Gastroesophageal sphincter (tissue), 4 donors: Measurements from ENCODE around the gene KCNG4. TPM values are rescaled to one million over a fixed set of nuclear protein-coding genes. Genes with fewer than 3 reads are reported as not detected.

Experiments
- ATAC-seq: fragments of 150-250 bp; one replicate; pipeline ENCODE4 v1.9.1; 2016; ENCODE audit warnings: mild to moderate bottlenecking, moderate library complexity
- H3K27ac ChIP-seq, 4 donors: fragments of 200-600 bp; sonication (generic) in 3 of 4; 1 replicate in 3 of 4; 2 replicates in 1 of 4; pipeline ENCODE4 v1.5.1; 2016 to 2019
- H3K27me3 ChIP-seq: fragments of 200-600 bp; sonication (generic); one replicate; pipeline ENCODE4 v1.5.1; 2019
- H3K36me3 ChIP-seq, 2 donors: fragments of 200-600 bp; sonication (generic); one replicate each; pipeline ENCODE4 v1.5.1; 2019; ENCODE audit warnings: control low read depth in 1 of 2
- H3K4me1 ChIP-seq, 3 donors: fragments of 200-600 bp; sonication (generic); 1 replicate in 2 of 3; 2 replicates in 1 of 3; pipeline ENCODE4 v1.5.1; 2016 to 2019; ENCODE audit warnings: control low read depth in 2 of 3
- H3K4me3 ChIP-seq, 2 donors: fragments of 200-600 bp; sonication (generic); one replicate each; pipeline ENCODE4 v1.5.1; 2019; ENCODE audit warnings: mild to moderate bottlenecking in 1 of 2, moderate library complexity in 1 of 2
- H3K9me3 ChIP-seq, 3 donors: fragments of 200-600 bp; sonication (generic); one replicate each; pipeline ENCODE4 v1.5.1; 2017 to 2019; ENCODE audit warnings: control low read depth in 2 of 3
- CTCF ChIP-seq, 4 experiments: fragments of 200-600 bp in 2 of 4; fragments of 450-650 bp in 2 of 4; sonication (generic) in 1 of 4; IDR thresholded peaks; one replicate each; pipeline ENCODE4 v1.5.1; 2017 to 2019; ENCODE audit warnings: antibody characterized with exemption in 4 of 4, mild to moderate bottlenecking in 2 of 4, moderate library complexity in 2 of 4
- EP300 ChIP-seq: sonication (generic); formaldehyde crosslinking; IDR thresholded peaks from one replicate; pipeline ENCODE4 v1.6.1; 2017; ENCODE audit warnings: antibody characterized with exemption, mild to moderate bottlenecking
- POLR2A ChIP-seq, 2 donors: fragments of 450-650 bp; IDR thresholded peaks; one replicate each; pipeline ENCODE4 v1.6.1; 2017; ENCODE audit warnings: antibody characterized with exemption in 2 of 2, mild to moderate bottlenecking in 2 of 2, moderate library complexity in 1 of 2
- POLR2AphosphoS5 ChIP-seq: sonication (generic); formaldehyde crosslinking; IDR thresholded peaks from one replicate; pipeline ENCODE4 v1.6.1; 2017; ENCODE audit warnings: antibody characterized with exemption
- WGBS, 2 donors: methylation state at CpG; one replicate each; pipeline ENCODE4 v1.1.5; 2018; ENCODE audit warnings: low coverage in 1 of 2; 5-methylcytosine and 5-hydroxymethylcytosine counted together
- total RNA-seq, 4 donors: library from RNA; depleted of rRNA; stranded (reverse); fragments of >200 nt; gene quantifications; one replicate each; pipeline ENCODE4 v1.1.0, GENCODE V29; 2016

KCNG4 gene
- total RNA-seq, 4 donors from 2014 or later = not detected

- 100% methylated on average over 2 of the region's 2 CpGs; no CpG with 5 or more reads in 1 of the 2 donors for WGBS, 2 donors
- Histone ChIP-seq H3K36me3 (no peaks in the 10 kb centered on the region), H3K4me1 (no peaks in the 10 kb centered on the region), H3K4me3 (no peak overlapping the region), H3K27me3 (peaks cover 29% of the 10 kb centered on the region), H3K9me3 (peaks cover 0 to 6% (median 0%) of the 10 kb centered on the region in 3 donors), H3K27ac (no peak overlapping the region)
- ATAC-seq = no peak
- TF ChIP-seq POLR2AphosphoS5 = no peak
- TF ChIP-seq EP300 = no peak
- no peak for TF ChIP-seq CTCF (IDR thresholded peaks at IDR 0.05)
- no peak for TF ChIP-seq POLR2A (IDR thresholded peaks at IDR 0.05)
Observed at GRCh38 chr16:84244728-84245127, 4.9 kb upstream of the KCNG4 start.

GRCh38 chr16:84243732-84244131 is 3.9 kb upstream of the KCNG4 start:
- H3K4me3 ChIP-seq = no peak overlapping the region
- H3K27me3 ChIP-seq = peaks cover 33% of the 10 kb centered on the region
- H3K36me3 ChIP-seq = no peaks in the 10 kb centered on the region
- H3K27ac ChIP-seq = no peak overlapping the region
- no peak for ATAC-seq
- H3K4me1 ChIP-seq = no peaks in the 10 kb centered on the region
- 80% methylated on average over 1 of the region's 1 CpG for WGBS, 2 donors
- peaks cover 0 to 6% (median 0%) of the 10 kb centered on the region in 3 donors for H3K9me3 ChIP-seq
- TF ChIP-seq CTCF (IDR thresholded peaks at IDR 0.05) (no peak), EP300 (no peak), POLR2AphosphoS5 (no peak), POLR2A (IDR thresholded peaks at IDR 0.05) (no peak)

- TF ChIP-seq POLR2A (IDR thresholded peaks at IDR 0.05) (no peak), CTCF (IDR thresholded peaks at IDR 0.05) (no peak), POLR2AphosphoS5 (no peak)
- H3K27me3 ChIP-seq = peaks cover 42% of the 10 kb centered on the region
- no peaks in the 10 kb centered on the region for H3K36me3 ChIP-seq
- WGBS, 2 donors = 89 to 96% methylated on average over 4 of the region's 9 CpGs
- H3K4me1 ChIP-seq = no peaks in the 10 kb centered on the region
- no peak overlapping the region for H3K27ac ChIP-seq
- ATAC-seq = no peak
- no peak overlapping the region for H3K4me3 ChIP-seq
- peaks cover 0 to 6% (median 0%) of the 10 kb centered on the region in 3 donors for H3K9me3 ChIP-seq
Observed at GRCh38 chr16:84242839-84243238, 3.0 kb upstream of the KCNG4 start.

GRCh38 chr16:84241778-84242177 is 2.0 kb upstream of the KCNG4 start:
- TF ChIP-seq POLR2AphosphoS5 = no peak
- no peak for TF ChIP-seq EP300
- TF ChIP-seq POLR2A (IDR thresholded peaks at IDR 0.05) = no peak
- TF ChIP-seq CTCF (IDR thresholded peaks at IDR 0.05) = no peak
- Histone ChIP-seq H3K4me1 (no peaks in the 10 kb centered on the region), H3K36me3 (no peaks in the 10 kb centered on the region), H3K9me3 (peaks cover 0 to 6% (median 0%) of the 10 kb centered on the region in 3 donors), H3K27me3 (peaks cover 45% of the 10 kb centered on the region), H3K27ac (no peak overlapping the region), H3K4me3 (no peak overlapping the region)
- ATAC-seq = no peak
- 40 to 47% methylated on average over 1 of the region's 1 CpG for WGBS, 2 donors

- WGBS, 2 donors = 80 to 91% methylated on average over 1 to 2 of the region's 2 CpGs
Observed at GRCh38 chr16:84240455-84240854, 643 bp upstream of the KCNG4 start.

More at GRCh38 chr16:84240455-84240854, 643 bp upstream of the KCNG4 start:
- Histone ChIP-seq H3K36me3 (no peaks in the 10 kb centered on the region), H3K4me1 (peaks cover 0 to under 1% (median 0%) of the 10 kb centered on the region in 3 donors), H3K27me3 (peaks cover 45% of the 10 kb centered on the region), H3K4me3 (no peak overlapping the region), H3K9me3 (peaks cover 0 to 6% (median 0%) of the 10 kb centered on the region in 3 donors), H3K27ac (no peak overlapping the region)
- TF ChIP-seq POLR2AphosphoS5 (no peak), POLR2A (IDR thresholded peaks at IDR 0.05) (no peak), EP300 (no peak), CTCF (IDR thresholded peaks at IDR 0.05) (no peak)
- no peak for ATAC-seq
